H9 (cell line): ENCODE results near the gene HOXB8. TPM values are rescaled to one million over a fixed set of nuclear protein-coding genes. Genes with fewer than 3 reads are reported as not detected.

Experiments used
- DNase-seq: peaks from one replicate; pipeline ENCODE4 v3.0.0-alpha.2; 2017
- H2AFZ ChIP-seq: one replicate; pipeline ENCODE4 v1.6.1; 2013; ENCODE audit warnings: mild to moderate bottlenecking, low read length, control low read depth, moderate library complexity
- H2AK5ac ChIP-seq: 2 replicates; pipeline ENCODE4 v1.6.1; 2013; ENCODE audit warnings: low read length, control low read depth, mixed read lengths; ENCODE audit not compliant: insufficient read length
- H2BK120ac ChIP-seq: one replicate; pipeline ENCODE4 v1.6.1; 2013; ENCODE audit warnings: low read depth, mild to moderate bottlenecking, low read length, control low read depth, inconsistent platforms; ENCODE audit not compliant: poor library complexity, severe bottlenecking
- H2BK12ac ChIP-seq: 2 replicates; pipeline ENCODE4 v1.6.1; 2013; ENCODE audit warnings: low read length, control low read depth, mixed read lengths, low read depth; ENCODE audit not compliant: insufficient read length
- H2BK15ac ChIP-seq: 2 replicates; pipeline ENCODE4 v1.6.1; 2013; ENCODE audit warnings: low read depth, low read length, control low read depth
- H2BK20ac ChIP-seq: one replicate; pipeline ENCODE4 v1.6.1; 2013; ENCODE audit warnings: low read depth, mild to moderate bottlenecking, low read length, control low read depth, inconsistent platforms; ENCODE audit not compliant: poor library complexity, severe bottlenecking
- H2BK5ac ChIP-seq: 2 replicates; pipeline ENCODE4 v1.6.1; 2013; ENCODE audit warnings: low read length, control low read depth, mixed read lengths; ENCODE audit not compliant: insufficient read length
- H3K14ac ChIP-seq: 2 replicates; pipeline ENCODE4 v1.6.1; 2013; ENCODE audit warnings: low read length, control low read depth; ENCODE audit not compliant: insufficient read depth
- H3K18ac ChIP-seq: 2 replicates; pipeline ENCODE4 v1.6.1; 2013; ENCODE audit warnings: low read depth, mild to moderate bottlenecking, mixed read lengths, low read length, control low read depth; ENCODE audit not compliant: insufficient read length
- H3K23ac ChIP-seq: 2 replicates; pipeline ENCODE4 v1.6.1; 2013; ENCODE audit warnings: low read length, control low read depth, mixed read lengths, low read depth; ENCODE audit not compliant: insufficient read length
- H3K23me2 ChIP-seq: 2 replicates; pipeline ENCODE4 v1.6.1; 2013; ENCODE audit warnings: low read depth, mild to moderate bottlenecking, mixed read lengths, low read length, control low read depth; ENCODE audit not compliant: insufficient read length, poor library complexity, severe bottlenecking
- H3K27ac ChIP-seq: 2 replicates; pipeline ENCODE4 v1.5.1; 2013; ENCODE audit warnings: low read length, control low read depth, mixed read lengths, low read depth; ENCODE audit not compliant: insufficient read length
- H3K27me3 ChIP-seq: 2 replicates; pipeline ENCODE4 v1.6.1; 2013; ENCODE audit warnings: low read length, control low read depth, inconsistent platforms; ENCODE audit not compliant: insufficient read depth
- H3K4ac ChIP-seq: 2 replicates; pipeline ENCODE4 v1.6.1; 2013; ENCODE audit warnings: low read depth, mild to moderate bottlenecking, control low read depth, inconsistent platforms, low read length, moderate library complexity
- H3K4me1 ChIP-seq: 2 replicates; pipeline ENCODE4 v1.6.1; 2013; ENCODE audit warnings: low read length, control low read depth, inconsistent platforms; ENCODE audit not compliant: insufficient read depth
- H3K4me2 ChIP-seq: 2 replicates; pipeline ENCODE4 v1.6.1; 2013; ENCODE audit warnings: low read length, control low read depth, mixed read lengths; ENCODE audit not compliant: insufficient read length, insufficient read depth
- H3K56ac ChIP-seq: 2 replicates; pipeline ENCODE4 v1.6.1; 2013; ENCODE audit warnings: low read depth, mild to moderate bottlenecking, mixed read lengths, low read length, control low read depth; ENCODE audit not compliant: insufficient read length
- H3K79me1 ChIP-seq: 2 replicates; pipeline ENCODE4 v1.6.1; 2013; ENCODE audit warnings: low read depth, mild to moderate bottlenecking, moderate library complexity, low read length, control low read depth, inconsistent platforms; ENCODE audit not compliant: insufficient read depth, poor library complexity, severe bottlenecking
- H3K79me2 ChIP-seq: 2 replicates; pipeline ENCODE4 v1.6.1; 2013; ENCODE audit warnings: low read length, control low read depth, inconsistent platforms; ENCODE audit not compliant: insufficient read depth
- H3K9ac ChIP-seq: 2 replicates; pipeline ENCODE4 v1.6.1; 2013; ENCODE audit warnings: low read length, control low read depth, mixed read lengths; ENCODE audit not compliant: insufficient read length; ENCODE audit errors: extremely low read depth
- H3K9me3 ChIP-seq: one replicate; pipeline ENCODE4 v1.6.1; 2013; ENCODE audit warnings: low read depth, low read length, inconsistent platforms; ENCODE audit not compliant: control insufficient read depth
- H3T11ph ChIP-seq: one replicate; pipeline ENCODE4 v1.6.1; 2013; ENCODE audit warnings: mild to moderate bottlenecking, low read length, control low read depth, inconsistent platforms
- H4K20me1 ChIP-seq: one replicate; pipeline ENCODE4 v1.6.1; 2013; ENCODE audit not compliant: control insufficient read depth, insufficient read length, insufficient read depth
- H4K5ac ChIP-seq: 2 replicates; pipeline ENCODE4 v1.6.1; 2013; ENCODE audit warnings: low read depth, mild to moderate bottlenecking, mixed read lengths, low read length, control low read depth; ENCODE audit not compliant: insufficient read length
- H4K8ac ChIP-seq: replicated peaks from 2 replicates; pipeline ENCODE4 v1.6.1; 2013; ENCODE audit warnings: low read length, control low read depth, mixed read lengths, low read depth; ENCODE audit not compliant: insufficient read length
- H4K91ac ChIP-seq: 2 replicates; pipeline ENCODE4 v1.6.1; 2013; ENCODE audit warnings: low read depth, mild to moderate bottlenecking, moderate library complexity, mixed read lengths, low read length, control low read depth; ENCODE audit not compliant: insufficient read length
- H3K27ac Mint-ChIP-seq, 3 experiments: 2 replicates in 2 of 3; 3 replicates in 1 of 3; pipeline ENCODE4 v1.8.0; 2020 to 2021; ENCODE audit warnings: mixed read lengths in 3 of 3, mild to moderate bottlenecking in 1 of 3, moderate library complexity in 1 of 3
- H3K27me3 Mint-ChIP-seq: 2 replicates; pipeline ENCODE4 v1.8.0; 2021; ENCODE audit warnings: low read depth, mild to moderate bottlenecking, moderate library complexity, mixed read lengths
- H3K36me3 Mint-ChIP-seq, 3 experiments: 2 replicates in 2 of 3; 3 replicates in 1 of 3; pipeline ENCODE4 v1.8.0; 2020 to 2021; ENCODE audit warnings: low read depth in 3 of 3, mixed read lengths in 3 of 3; ENCODE audit not compliant: insufficient read depth in 1 of 3
- H3K4me1 Mint-ChIP-seq, 2 experiments: 2 replicates each; pipeline ENCODE4 v1.8.0; 2020; ENCODE audit warnings: mixed read lengths in 2 of 2
- H3K4me3 Mint-ChIP-seq, 2 experiments: 2 replicates in 1 of 2; 3 replicates in 1 of 2; pipeline ENCODE4 v1.8.0; 2020 to 2021; ENCODE audit warnings: mild to moderate bottlenecking in 2 of 2, mixed read lengths in 2 of 2, moderate library complexity in 1 of 2
- H3K9me3 Mint-ChIP-seq, 2 experiments: 2 replicates in 1 of 2; 3 replicates in 1 of 2; pipeline ENCODE4 v1.8.0; 2020; ENCODE audit warnings: mild to moderate bottlenecking in 2 of 2, mixed read lengths in 2 of 2, moderate library complexity in 1 of 2
- CTCF ChIP-seq: fragments of 200-600 bp; sonication (generic); conservative IDR thresholded peaks from 3 replicates; pipeline ENCODE4 v1.8.0; 2021; ENCODE audit warnings: antibody characterized with exemption, mild to moderate bottlenecking
- WGBS: extraction: QIAGEN DNeasy Blood & Tissue Kit; methylation state at CpG from one replicate; pipeline ENCODE4 v1.1.7; 2013; ENCODE audit warnings: missing lambda C conversion rate, low lambda C conversion rate, mixed read lengths; ENCODE audit not compliant: insufficient read length; ENCODE audit errors: extremely low coverage; 5-methylcytosine and 5-hydroxymethylcytosine counted together
- total RNA-seq: library from RNA; stranded (reverse); gene quantifications from 2 replicates; pipeline ENCODE4 v1.2.1, GENCODE V29; 2021

Gene HOXB8
- total RNA-seq, 1 experiment from 2014 or later = not detected

DNA sequence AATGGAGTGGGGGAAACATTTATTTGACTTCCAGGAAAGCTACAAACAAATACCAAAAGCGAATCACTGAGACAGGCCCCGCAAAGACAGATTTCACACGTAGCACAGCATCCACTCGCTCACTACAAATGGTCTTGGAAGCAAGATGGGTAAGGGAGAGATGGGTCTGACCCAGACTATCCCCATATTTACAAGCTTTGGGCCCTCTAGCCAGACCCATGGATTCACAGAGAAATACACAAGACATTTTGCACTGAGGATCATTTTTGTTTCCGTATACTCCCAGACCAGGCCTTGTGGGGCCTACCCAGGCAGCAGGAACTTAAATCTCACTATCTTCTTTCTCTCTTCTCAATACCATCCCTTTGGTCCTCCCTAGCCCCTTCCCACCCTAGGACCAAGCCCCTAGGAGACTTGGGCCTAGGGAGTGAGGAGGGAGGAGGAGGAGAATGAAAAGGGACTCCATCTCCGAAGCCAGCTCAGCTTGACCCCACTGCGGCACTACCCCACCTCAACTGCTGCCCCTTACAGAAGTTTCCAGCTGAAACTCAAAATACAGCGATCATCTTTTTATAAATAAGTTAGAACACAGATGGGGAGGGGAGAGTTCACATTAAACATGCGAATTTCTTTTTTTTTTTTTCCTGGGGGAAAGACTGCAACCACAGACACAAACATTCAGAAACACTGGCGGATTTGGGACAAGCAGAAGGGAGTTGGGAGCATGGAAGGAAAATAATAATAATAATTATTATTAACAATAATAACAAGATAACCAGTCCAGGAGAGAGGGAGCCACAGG, 23.6 kb downstream of the HOXB8 start:
- H2AFZ ChIP-seq = no peak overlapping the region
- H3K79me2 ChIP-seq = no peaks in the 10 kb centered on the region
- no peak overlapping the region for H2BK15ac ChIP-seq
- no peak overlapping the region for H3K4ac ChIP-seq
- Mint-ChIP-seq H3K27me3 (peaks cover 100% of the 10 kb centered on the region), H3K36me3 (no peaks in the 10 kb centered on the region), H3K4me3 (no peak overlapping the region), H3K27ac (no peak overlapping the region), H3K4me1 (peaks cover 3 to 21% of the 10 kb centered on the region in 2 experiments), H3K9me3 (peaks cover 7 to 13% of the 10 kb centered on the region in 2 experiments; a peak in 3 of 5 replicates)
- H3K4me2 ChIP-seq = no peak overlapping the region
- no peak for TF ChIP-seq CTCF
- H2BK120ac ChIP-seq = no peak overlapping the region
- H3K23me2 ChIP-seq = no peaks in the 10 kb centered on the region
- H3T11ph ChIP-seq = no peak overlapping the region
- H2BK12ac ChIP-seq = no peak overlapping the region
- no peak overlapping the region for H4K8ac ChIP-seq
- H3K23ac ChIP-seq = no peak overlapping the region
- H4K91ac ChIP-seq = no peak overlapping the region
- no peak overlapping the region for H4K5ac ChIP-seq
- H3K27me3 ChIP-seq = peaks cover 99% of the 10 kb centered on the region
- H3K14ac ChIP-seq = no peak overlapping the region
- no peak overlapping the region for H3K56ac ChIP-seq
- H4K20me1 ChIP-seq = no peaks in the 10 kb centered on the region
- H2AK5ac ChIP-seq = no peak overlapping the region
- no peaks in the 10 kb centered on the region for H3K79me1 ChIP-seq
- H3K18ac ChIP-seq = no peak overlapping the region
- H3K9ac ChIP-seq = no peak overlapping the region
- H2BK20ac ChIP-seq = no peak overlapping the region
- no peak overlapping the region for H2BK5ac ChIP-seq
- no peak for DNase-seq
- H3K27ac ChIP-seq = no peak overlapping the region
- WGBS = no CpG with 5 or more reads among the region's 10 CpGs
- no peaks in the 10 kb centered on the region for H3K4me1 ChIP-seq
- no peaks in the 10 kb centered on the region for H3K9me3 ChIP-seq
